Right cardiac atrium (tissue), 5 donors: ENCODE data around the gene KRT76. TPM values are rescaled to one million over a fixed set of nuclear protein-coding genes. Genes with fewer than 3 reads are reported as not detected.

Experiments
- ATAC-seq, 2 donors: fragments of 200-7000 bp; cut with Tn5 transposase; one replicate each; pipeline versions ENCODE4 v1.8.0 to v1.9.1; 2020; ENCODE audit warnings: moderate library complexity in 2 of 2, mild to moderate bottlenecking in 1 of 2
- DNase-seq, 3 donors: peaks; one replicate each; pipeline ENCODE4 v3.0.0-alpha.2; 2020
- H3K27ac ChIP-seq: one replicate; pipeline ENCODE4 v1.5.1; 2013; ENCODE audit warnings: mild to moderate bottlenecking, low read length, control low read depth, moderate library complexity
- H3K27me3 ChIP-seq: one replicate; pipeline ENCODE4 v1.6.1; 2013; ENCODE audit not compliant: control insufficient read depth, insufficient read depth
- H3K4me1 ChIP-seq: one replicate; pipeline ENCODE4 v1.6.1; 2013; ENCODE audit warnings: low read length; ENCODE audit not compliant: control insufficient read depth, insufficient read depth
- H3K4me3 ChIP-seq: one replicate; pipeline ENCODE4 v1.5.1; 2013; ENCODE audit warnings: low read length, control low read depth
- H3K9me3 ChIP-seq: one replicate; pipeline ENCODE4 v1.6.1; 2013; ENCODE audit warnings: low read length; ENCODE audit not compliant: control insufficient read depth
- WGBS: extraction: QIAGEN DNeasy Blood & Tissue Kit; methylation state at CpG from one replicate; pipeline ENCODE4 v1.1.7; 2013; 5-methylcytosine and 5-hydroxymethylcytosine counted together
- intact Hi-C, 4 donors: fragments of 100-400 bp; cut with DNase I; formaldehyde crosslinking; loops; one replicate each; pipeline versions ENCODE4 v1.11.0 to v1.14.0; 2022 to 2023
- long read RNA-seq, 4 donors: library from polyadenylated mRNA; unstranded; transcript quantifications; one replicate each; pipeline ENCODE4 v2.0.0, GENCODE V29; 2020 to 2021
- polyA plus RNA-seq: library from polyadenylated mRNA; stranded (reverse); fragments of 200-250 nt; gene quantifications from one replicate; pipeline ENCODE4 v1.2.3, GENCODE V29; 2013
- total RNA-seq, 4 donors: library from RNA; stranded (reverse); fragmentation: NEBNext Ultra II Directional; extraction: Animal tissue kit (Norgen Biotek cat#: 25700); gene quantifications; one replicate each; pipeline ENCODE4 v1.2.1, GENCODE V29; 2021
- donor health status: healthy with polysubstance abuse.
- donor health status: DM: no; HTN: yes; CAD: no.
- donor health status: DM: no; HTN: no; CAD: no.
- donor health status: DM: no; HTN: yes; CAD: no; lungs with severe emphysema.
- donor health status: DM: yes; HTN: yes; CAD: no.

KRT76 gene
- total RNA-seq (not detected), polyA plus RNA-seq (not detected)
- long read RNA-seq, donor 1, result 0 reads
- long read RNA-seq, donor 2, result 0 reads
- long read RNA-seq, donor 3, result 0 reads
- long read RNA-seq, donor 4, result 0 reads

- no peaks in the 10 kb centered on the region for H3K9me3 ChIP-seq
- DNase-seq, result no peak
- no peaks in the 10 kb centered on the region for H3K27me3 ChIP-seq
- intact Hi-C loops, result no loop called here
- H3K4me1 ChIP-seq, result no peaks in the 10 kb centered on the region
- no peak within 1 kb of the TSS for H3K4me3 ChIP-seq
- no peak within 1 kb of the TSS for H3K27ac ChIP-seq
- ATAC-seq, result no peak
- 86% methylated on average over 8 of the region's 8 CpGs for WGBS
These were observed at the start of gene KRT76 for GRCh38 chr12:52776913-52777395. TSS of gene KRT76 (minus strand) at chr12:52777345. CDS start at chr12:52777291, 54 bp downstream.

DNA sequence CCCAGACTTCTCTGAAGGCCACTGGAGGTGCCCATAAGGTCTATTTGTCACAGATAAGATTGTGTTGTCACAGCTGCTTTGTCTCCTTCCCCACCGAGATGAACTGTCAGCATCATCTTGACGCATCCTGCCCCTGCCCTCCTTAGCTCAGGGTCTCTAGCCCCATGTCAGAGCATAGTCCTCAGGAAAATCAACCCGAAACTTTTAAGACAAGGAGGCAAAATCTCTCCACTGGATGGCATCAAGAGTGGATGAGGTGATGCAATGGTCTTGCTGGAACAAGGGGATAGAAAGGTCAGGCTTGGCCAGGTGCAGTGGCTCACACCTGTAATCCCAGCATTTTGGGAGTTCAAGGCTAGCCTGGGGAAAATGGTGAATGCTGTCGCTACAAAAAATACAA is 48.8 kb upstream of the KRT76 start:
- H3K27me3 ChIP-seq, result no peaks in the 10 kb centered on the region
- no peak overlapping the region for H3K4me3 ChIP-seq
- no peaks in the 10 kb centered on the region for H3K9me3 ChIP-seq
- WGBS, result 59% methylated on average over 4 of the region's 4 CpGs
- intact Hi-C loops, result no loop called here
- no peaks in the 10 kb centered on the region for H3K4me1 ChIP-seq
- ATAC-seq (no peak), DNase-seq (no peak)
- H3K27ac ChIP-seq, result no peak overlapping the region

GRCh38 chr12:52824741-52825410 is 47.7 kb upstream of the KRT76 start:
- no peak for ATAC-seq
- intact Hi-C loops, result no loop called here
- DNase-seq, result no peak
- H3K4me3 ChIP-seq, result no peak overlapping the region
- no peaks in the 10 kb centered on the region for H3K9me3 ChIP-seq
- H3K27me3 ChIP-seq, result no peaks in the 10 kb centered on the region
- no peak overlapping the region for H3K27ac ChIP-seq
- no peaks in the 10 kb centered on the region for H3K4me1 ChIP-seq
- WGBS, result 83% methylated on average over 5 of the region's 5 CpGs

GRCh38 chr12:52823761-52824450 is 46.8 kb upstream of the KRT76 start:
- WGBS, result 88% methylated on average over 15 of the region's 15 CpGs
- intact Hi-C loops, result no loop called here
- H3K9me3 ChIP-seq, result no peaks in the 10 kb centered on the region

DNA sequence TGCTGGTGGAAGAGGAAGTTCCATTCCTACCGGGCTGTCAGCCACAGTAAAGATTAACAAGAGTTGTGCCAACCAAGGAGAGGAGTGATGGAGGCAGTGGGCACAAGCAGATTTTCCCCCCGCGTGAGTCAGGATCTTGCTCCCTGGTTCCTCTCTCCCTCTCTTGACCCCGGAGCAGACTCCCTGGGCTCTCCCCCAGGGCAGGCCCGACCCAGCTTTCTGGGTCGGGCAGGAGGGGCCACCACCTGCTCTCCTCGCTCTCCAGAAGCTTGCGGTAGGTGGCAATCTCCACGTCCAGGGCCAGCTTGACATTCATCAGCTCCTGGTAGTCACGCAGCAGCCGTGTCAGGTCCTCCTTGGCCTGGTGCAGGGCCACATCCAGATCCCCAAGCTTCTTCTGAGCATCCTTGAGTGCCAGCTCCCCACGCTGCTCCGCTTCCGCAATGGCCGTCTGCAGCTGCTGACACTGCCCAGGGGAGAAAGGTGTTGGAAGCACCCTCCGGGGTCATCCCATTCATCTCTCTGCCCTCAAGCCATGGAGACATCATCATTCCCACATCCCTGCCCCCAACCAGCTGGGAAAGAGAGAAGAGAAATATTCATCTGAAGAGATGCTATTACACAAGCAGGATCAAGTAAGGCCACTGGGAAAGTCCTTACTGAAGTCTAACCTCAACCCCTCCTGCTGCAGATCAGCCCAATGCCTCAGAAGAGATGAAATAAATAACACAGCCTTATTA is 45.8 kb upstream of the KRT76 start:
- no peaks in the 10 kb centered on the region for H3K27me3 ChIP-seq
- no peaks in the 10 kb centered on the region for H3K4me1 ChIP-seq
- no peaks in the 10 kb centered on the region for H3K9me3 ChIP-seq
- 72% methylated on average over 16 of the region's 16 CpGs for WGBS
- intact Hi-C loops, result no loop called here
- H3K4me3 ChIP-seq, result no peak overlapping the region
- ATAC-seq (no peak), DNase-seq (no peak)
- no peak overlapping the region for H3K27ac ChIP-seq

More at GRCh38 chr12:52823761-52824450, 46.8 kb upstream of the KRT76 start:
- Histone ChIP-seq H3K27me3 (no peaks in the 10 kb centered on the region), H3K27ac (no peak overlapping the region), H3K4me1 (no peaks in the 10 kb centered on the region), H3K4me3 (no peak overlapping the region)
- ATAC-seq (no peak), DNase-seq (no peak)

DNA sequence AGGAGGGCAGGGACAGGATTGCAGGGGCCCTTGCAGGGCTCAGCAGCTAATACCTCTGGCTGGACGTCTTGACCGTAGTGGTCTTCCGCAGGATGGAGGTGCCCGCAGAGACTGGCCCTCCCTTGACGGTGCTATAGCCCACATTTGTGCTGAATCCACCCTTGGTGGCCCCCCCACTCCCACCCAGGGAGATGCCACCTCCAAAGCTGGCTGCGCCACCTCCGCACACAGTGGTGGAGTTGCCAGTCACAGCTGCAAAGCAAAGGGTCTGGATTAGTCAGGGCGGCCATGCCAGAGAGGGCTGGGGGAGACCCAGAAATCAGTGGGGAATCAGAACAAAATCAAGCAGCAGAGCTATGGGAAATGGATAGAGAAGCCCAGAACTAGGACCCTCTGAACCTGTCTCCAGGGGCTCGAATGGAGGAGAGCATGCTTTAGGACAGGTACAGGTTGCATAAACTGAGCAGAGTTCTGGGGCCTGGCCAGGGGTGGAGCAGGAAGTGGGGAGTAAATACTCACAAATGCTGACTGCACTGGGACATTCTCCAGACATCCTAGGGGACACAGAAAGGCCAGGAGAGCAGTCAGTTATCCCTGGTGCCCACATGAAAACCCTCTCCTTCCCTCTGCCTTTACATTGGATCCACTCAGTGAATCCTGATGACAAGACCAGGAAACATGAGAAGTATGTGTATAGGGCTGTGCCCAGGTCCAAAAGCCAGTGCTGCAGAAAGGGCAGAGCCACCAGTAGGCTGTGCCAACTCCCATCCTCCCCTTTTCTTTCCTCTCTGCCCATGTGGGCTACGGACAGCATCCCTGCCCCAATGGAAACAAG is 44.9 kb upstream of the KRT76 start:
- no peak for ATAC-seq
- no peaks in the 10 kb centered on the region for H3K9me3 ChIP-seq
- H3K27ac ChIP-seq, result no peak overlapping the region
- no peak for DNase-seq
- intact Hi-C loops, result no loop called here
- no peaks in the 10 kb centered on the region for H3K27me3 ChIP-seq
- 85% methylated on average over 10 of the region's 10 CpGs for WGBS
- H3K4me1 ChIP-seq, result no peaks in the 10 kb centered on the region
- H3K4me3 ChIP-seq, result no peak overlapping the region

DNA sequence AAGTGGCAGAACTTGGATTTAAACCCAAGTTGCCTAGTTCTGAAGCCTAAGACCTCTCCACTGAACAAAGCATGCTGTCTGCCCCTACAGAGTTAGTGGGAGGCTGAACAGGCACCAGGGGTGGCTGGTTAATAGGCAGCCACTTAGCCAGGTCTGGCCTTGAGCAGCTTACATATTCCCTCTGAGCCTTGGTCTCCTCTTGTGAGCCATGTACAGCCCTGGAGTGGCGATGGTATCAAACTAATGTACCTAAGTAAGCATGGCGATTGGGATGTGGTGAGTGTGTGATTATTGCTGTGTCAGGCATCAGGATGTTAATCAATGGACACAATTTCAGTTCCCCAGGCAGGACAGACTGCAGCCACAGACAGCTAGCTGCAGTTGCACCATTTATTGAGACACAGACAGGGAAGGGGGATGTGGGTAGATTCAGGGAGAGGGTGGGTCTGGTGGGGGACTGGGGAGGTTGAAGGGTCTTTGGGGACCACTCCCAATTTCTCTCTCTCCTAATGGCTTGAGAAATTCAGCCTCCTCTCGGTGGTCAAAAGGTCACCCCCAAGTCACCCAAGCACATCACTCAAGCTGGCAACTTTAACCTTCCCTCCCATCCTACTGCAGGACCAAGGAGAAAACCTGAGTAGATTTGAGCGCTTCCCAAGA is 44.1 kb upstream of the KRT76 start:
- DNase-seq (no peak), ATAC-seq (no peak)
- Histone ChIP-seq H3K9me3 (no peaks in the 10 kb centered on the region), H3K4me3 (no peak overlapping the region), H3K27me3 (no peaks in the 10 kb centered on the region), H3K4me1 (no peaks in the 10 kb centered on the region), H3K27ac (no peak overlapping the region)
- intact Hi-C loops, result no loop called here
- 89% methylated on average over 4 of the region's 4 CpGs for WGBS

GRCh38 chr12:52820521-52820920 is 43.4 kb upstream of the KRT76 start:
- Histone ChIP-seq H3K27ac (no peak overlapping the region), H3K4me3 (no peak overlapping the region), H3K27me3 (no peaks in the 10 kb centered on the region), H3K4me1 (no peaks in the 10 kb centered on the region), H3K9me3 (no peaks in the 10 kb centered on the region)
- intact Hi-C loops, result no loop called here
- WGBS, result 86% methylated on average over 6 of the region's 6 CpGs
- ATAC-seq (no peak), DNase-seq (no peak)

DNA sequence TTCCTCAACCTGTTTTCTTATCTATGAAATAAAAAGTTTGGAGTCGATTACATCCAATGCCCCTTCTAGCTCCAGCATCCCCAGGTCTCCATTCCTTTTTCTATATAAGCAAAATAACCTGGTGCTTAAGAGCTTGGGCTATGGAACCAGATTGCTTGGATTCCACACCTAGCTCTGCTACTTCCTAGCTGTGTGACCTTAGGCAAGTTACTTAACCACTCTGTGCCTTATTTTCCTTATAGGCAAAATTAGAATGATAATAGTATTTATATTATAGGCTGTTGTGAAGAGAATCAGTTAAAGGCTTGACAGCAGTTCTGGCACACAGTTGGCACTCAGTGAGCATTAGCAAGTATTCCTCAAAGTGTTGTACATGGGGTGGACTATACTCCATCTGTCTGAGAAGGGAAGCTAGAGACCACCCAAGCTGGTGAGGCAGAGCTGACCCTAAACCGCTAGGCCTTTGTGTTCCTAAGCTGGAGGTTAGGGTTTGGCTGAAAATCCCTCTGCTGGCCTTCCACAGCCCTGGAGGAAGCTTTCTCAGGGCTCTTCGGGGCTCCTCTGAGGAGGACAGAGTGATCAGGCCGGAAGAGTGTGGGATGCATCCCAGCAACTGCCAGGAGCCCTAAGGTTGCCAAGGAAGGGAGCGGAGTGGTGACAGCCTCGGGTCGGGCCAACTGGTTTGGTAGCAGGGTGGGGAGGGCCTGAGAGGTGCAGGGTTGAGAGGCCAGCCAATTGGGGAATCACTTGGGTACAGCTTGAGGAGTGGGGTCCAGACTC is 42.8 kb upstream of the KRT76 start:
- no peaks in the 10 kb centered on the region for H3K9me3 ChIP-seq
- H3K27ac ChIP-seq, result no peak overlapping the region
- H3K27me3 ChIP-seq, result no peaks in the 10 kb centered on the region
- DNase-seq, result no peak
- intact Hi-C loops, result no loop called here
- no peaks in the 10 kb centered on the region for H3K4me1 ChIP-seq
- no peak for ATAC-seq
- WGBS, result 65% methylated on average over 7 of the region's 7 CpGs
- no peak overlapping the region for H3K4me3 ChIP-seq
